Measurements from ENCODE around the gene MLN. TPM values are rescaled to one million over a fixed set of nuclear protein-coding genes. Genes with fewer than 3 reads are reported as not detected.

Gene MLN
- total and polyA plus RNA-seq, 2 of the 4 experiments (the other 2 are of a cell fraction) = not detected

DNA sequence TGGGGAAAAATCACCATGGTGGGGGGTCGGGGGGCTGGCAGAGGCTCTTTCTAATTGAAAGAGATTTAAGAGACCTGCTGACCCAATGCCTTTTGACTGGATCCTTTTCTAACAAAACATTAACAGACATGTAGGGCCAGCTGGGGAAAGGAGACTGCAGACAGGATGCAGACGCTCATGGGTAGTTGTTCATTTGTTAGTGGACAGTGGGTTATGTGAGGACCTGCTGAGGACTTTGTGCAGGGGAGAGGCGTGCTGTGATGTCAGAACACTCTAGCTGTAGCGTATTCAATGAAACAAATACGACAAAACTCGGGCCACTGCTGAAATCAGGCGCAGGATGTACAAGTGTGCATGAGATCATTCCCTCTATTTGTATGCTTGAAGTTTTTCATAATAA is 58.3 kb downstream of the MLN start:
- Histone ChIP-seq H3K9me3 (ENCODE audit: control insufficient read depth, insufficient read depth, low read length) (no peaks in the 10 kb centered on the region), H2BK5ac (ENCODE audit: low read depth, low read length, poor library complexity, severe bottlenecking) (no peak overlapping the region), H3K56ac (ENCODE audit: extremely low read depth, insufficient read depth, low read length) (no peak overlapping the region), H2BK120ac (ENCODE audit: low read depth, low read length) (peak overlapping the region; percentile 96; the same call in 1 of the 2 replicates), H3K4me3 (ENCODE audit: insufficient read depth, low read depth, low read length) (no peak overlapping the region), H2AFZ (replicated peaks; ENCODE audit: low read length, poor library complexity) (peak overlapping the region; percentile 64), H3K9me1 (ENCODE audit: insufficient read depth, low read length) (peaks cover 10% of the 10 kb centered on the region), H3K27me3 (ENCODE audit: control insufficient read depth, insufficient read depth, low read length) (peaks cover 6% of the 10 kb centered on the region; the same call in 1 of the 2 replicates), H3K36me3 (ENCODE audit: control insufficient read depth, insufficient read depth, low read length) (no peaks in the 10 kb centered on the region), H4K20me1 (ENCODE audit: insufficient read depth, low read length) (no peaks in the 10 kb centered on the region; the same call in 1 of the 2 replicates), H2AK5ac (ENCODE audit: low read depth, low read length) (peak overlapping the region; percentile 57), H3K27ac (ENCODE audit: insufficient read depth, low read length) (peak overlapping the region; percentile 30; the same call in 1 of the 2 replicates), H3K14ac (replicated peaks; ENCODE audit: low read depth, low read length) (peak overlapping the region; percentile 94; the same call in 1 of the 2 replicates), H3K23ac (ENCODE audit: low read depth, low read length) (no peak overlapping the region), H2AK9ac (replicated peaks; ENCODE audit: low read depth, low read length, poor library complexity) (peak overlapping the region; percentile 22), H2BK20ac (ENCODE audit: low read depth, low read length) (peak overlapping the region; percentile 87), H3K79me1 (ENCODE audit: low read depth in 1 of 2, low read length in 2 of 2) (no peaks in the 10 kb centered on the region; a peak in 1 of 4 replicates), H3K9ac (ENCODE audit: low read depth, low read length) (peak overlapping the region; percentile 39; the same call in 1 of the 2 replicates), H4K91ac (ENCODE audit: insufficient read depth, low read depth, low read length) (peak overlapping the region; percentile 50), H4K8ac (ENCODE audit: low read depth in 2 of 2, low read length in 2 of 2) (peak overlapping the region; percentile 1 to 96; a peak in 3 of 4 replicates), H2BK15ac (ENCODE audit: low read depth, low read length) (peak overlapping the region; percentile 25; the same call in 1 of the 3 replicates), H3K4ac (ENCODE audit: low read depth, low read length) (peak overlapping the region; percentile 78), H3K18ac (ENCODE audit: low read depth, low read length) (peak overlapping the region; percentile 85), H3K4me1 (ENCODE audit: control insufficient read depth, insufficient read depth, low read length) (peaks cover 24% of the 10 kb centered on the region), H4K5ac (ENCODE audit: low read depth, low read length) (peak overlapping the region; percentile 72), H3K4me2 (ENCODE audit: low read depth, low read length) (peak overlapping the region; percentile 69; the same call in 1 of the 2 replicates)
- CTCF ChIA-PET = interaction anchor here (0.7 to 5.0 kb wide), 5 partner anchors 16 to 409 kb away, joined by 3 to 29 read pairs (median 10); no protein-coding TSS in a partner anchor
- WGBS, 2 experiments (ENCODE audit: extremely low coverage in 2 of 2, insufficient read length in 1 of 2) = no CpG with 5 or more reads among the region's 7 CpGs
- dilution Hi-C loops (cut with HindIII; ENCODE audit: low sequenced_read_pairs, unreplicated experiment) = no loop called here
- TF ChIP-seq MAZ (IDR thresholded peaks at IDR 0.05; ENCODE audit: borderline replicate concordance, low read depth, low read length) (no peak), POLR2A (IDR thresholded peaks at IDR 0.05; ENCODE audit: low read depth, low read length) (no peak), FOS (IDR thresholded peaks at IDR 0.05; ENCODE audit: low read depth, low read length) (no peak)
- no TSS peak for BruUV-seq (replicated peaks)
- POLR2A ChIA-PET (ENCODE audit: unreplicated experiment) = no interaction called here
- DNase-seq = peak; percentile 51
- in situ Hi-C loops (cut with MboI; ENCODE audit: low sequenced_read_pairs) = no loop called here
- intact Hi-C loops (cut with micrococcal nuclease) = loop anchor here (2.0 kb wide), 1 partner anchor 25 kb away; no protein-coding TSS in a partner anchor
- no peak for ATAC-seq (ENCODE audit: low read depth)
